ENCODE results near the gene NUDT7.

The NUDT7 gene

DNA sequence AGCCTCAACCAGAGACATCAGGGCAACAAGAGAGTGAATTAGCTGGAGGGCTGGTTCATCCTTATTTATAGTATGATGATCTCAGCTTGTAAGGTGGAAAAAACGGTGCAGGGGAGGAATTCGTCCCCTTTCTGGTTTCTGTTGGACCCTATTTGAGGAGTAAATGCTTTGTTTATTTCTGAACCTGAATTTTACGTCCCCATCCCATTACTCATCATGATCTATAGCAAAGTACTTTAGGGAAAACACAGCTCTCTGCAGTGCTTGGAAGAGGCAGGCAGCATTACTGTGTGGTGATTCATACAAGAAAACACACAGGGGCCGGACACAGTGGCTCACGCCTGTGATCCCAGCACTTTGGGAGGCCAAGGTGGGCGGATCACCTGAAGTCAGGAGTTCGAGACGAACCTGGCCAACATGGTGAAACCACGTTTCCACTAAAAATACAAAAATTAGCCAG is 58.1 kb downstream of the NUDT7 start:
- no peak for TF ChIP-seq ZNF274 (IDR thresholded peaks at IDR 0.05; ENCODE audit: low read depth, low read length)
- H3K4me3 ChIP-seq (ENCODE audit: low read length), result no peak overlapping the region

GRCh38 chr16:77781091-77781490 is 58.8 kb downstream of the NUDT7 start:
- no peak overlapping the region for H3K4me3 ChIP-seq (ENCODE audit: low read length)
- TF ChIP-seq ZNF274 (IDR thresholded peaks at IDR 0.05; ENCODE audit: low read depth, low read length), result no peak

DNA sequence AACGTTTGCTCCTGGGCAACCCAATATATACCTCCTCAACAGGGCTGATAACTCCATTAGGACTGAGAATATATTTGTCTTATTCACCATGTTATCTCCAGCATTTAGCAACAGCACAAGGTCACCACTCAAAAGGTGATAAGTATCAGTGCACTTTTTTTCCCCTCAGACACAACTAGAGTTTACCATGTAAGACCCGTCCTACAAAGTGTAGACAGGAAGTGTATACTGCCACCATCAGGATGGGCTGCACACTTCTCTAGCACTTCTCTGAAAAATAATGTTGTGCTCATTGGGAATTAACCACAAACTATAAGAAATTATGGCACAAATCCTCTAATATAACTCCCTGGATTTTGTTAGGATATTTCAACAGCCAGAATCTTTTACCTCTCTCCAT is 60.4 kb downstream of the NUDT7 start:
- no peak for TF ChIP-seq ZNF274 (IDR thresholded peaks at IDR 0.05; ENCODE audit: low read depth, low read length)
- no peak overlapping the region for H3K4me3 ChIP-seq (ENCODE audit: low read length)

GRCh38 chr16:77784441-77785372 is 62.4 kb downstream of the NUDT7 start:
- no peak for TF ChIP-seq ZNF274 (IDR thresholded peaks at IDR 0.05; ENCODE audit: low read depth, low read length)
- no peak overlapping the region for H3K4me3 ChIP-seq (ENCODE audit: low read length)

DNA sequence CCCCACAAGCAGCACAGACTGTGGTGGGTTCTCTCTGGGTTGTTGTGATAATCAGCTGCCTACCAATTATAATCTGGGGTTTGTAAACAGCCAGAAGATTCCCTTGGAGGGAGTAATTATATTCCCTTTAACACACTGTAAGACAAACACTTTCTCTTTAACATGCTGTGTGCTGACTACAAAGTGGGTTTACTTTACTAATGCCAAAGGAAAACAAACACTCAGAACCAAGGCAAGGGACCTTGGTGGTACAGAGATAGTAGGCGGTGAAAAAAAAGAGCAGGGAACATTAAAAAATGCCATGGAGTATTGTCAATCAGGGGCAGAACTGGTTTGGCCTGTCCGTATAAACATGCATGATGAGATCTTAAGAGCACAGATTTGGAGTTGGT is 63.1 kb downstream of the NUDT7 start:
- no peak for TF ChIP-seq ZNF274 (IDR thresholded peaks at IDR 0.05; ENCODE audit: low read depth, low read length)

DNA sequence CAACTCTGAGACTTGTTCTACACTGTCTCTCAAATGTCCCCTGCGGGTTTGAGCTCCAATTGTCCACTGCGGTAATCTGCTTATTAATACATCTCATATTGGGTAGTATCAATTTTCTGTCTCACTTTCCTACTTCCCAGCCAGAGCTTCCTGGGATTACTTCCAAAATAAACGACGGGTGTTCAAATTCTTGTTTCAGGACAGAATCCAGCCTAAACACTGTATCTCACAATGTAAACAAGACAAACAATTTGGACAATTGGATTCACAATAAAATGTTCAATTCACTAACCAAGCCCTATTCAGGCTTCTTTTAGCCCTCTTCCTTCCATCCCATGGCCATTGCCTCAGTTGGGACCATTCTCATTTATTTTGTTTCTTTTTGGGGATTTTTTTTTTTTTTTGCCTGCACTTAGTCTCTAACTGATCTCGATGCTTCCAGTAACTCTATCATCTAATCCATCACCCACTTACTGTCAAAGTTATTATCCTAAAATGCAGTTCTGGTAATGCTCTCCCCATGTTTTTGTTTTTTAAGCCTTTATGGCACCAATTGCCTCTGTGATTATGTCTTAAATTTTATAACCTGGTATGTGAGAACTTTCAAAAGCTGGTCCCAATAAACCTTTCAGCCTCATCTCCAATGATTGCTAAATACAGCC is 64.0 kb downstream of the NUDT7 start:
- TF ChIP-seq ZNF274 (IDR thresholded peaks at IDR 0.05; ENCODE audit: low read depth, low read length), result no peak
- H3K4me3 ChIP-seq (ENCODE audit: low read length), result no peak overlapping the region

More for the DNA sequence above, 63.1 kb downstream of the NUDT7 start:
- no peak overlapping the region for H3K4me3 ChIP-seq (ENCODE audit: low read length)

- no peak for TF ChIP-seq ZNF274 (IDR thresholded peaks at IDR 0.05; ENCODE audit: low read depth, low read length)
- H3K4me3 ChIP-seq (ENCODE audit: low read length), result no peak overlapping the region
These were observed 65.1 kb downstream of the NUDT7 start for GRCh38 chr16:77787452-77787851.

GRCh38 chr16:77788181-77789084 is 66.1 kb downstream of the NUDT7 start, which contains the start of gene VAT1L:
Gene VAT1L (plus strand): TSS chr16:77788564. CDS start chr16:77788683, 119 bp downstream.
- H3K4me3 ChIP-seq (ENCODE audit: low read length), result no peak within 1 kb of the TSS; the same call in 1 of the 2 replicates
- TF ChIP-seq ZNF274 (IDR thresholded peaks at IDR 0.05; ENCODE audit: low read depth, low read length), result no peak

DNA sequence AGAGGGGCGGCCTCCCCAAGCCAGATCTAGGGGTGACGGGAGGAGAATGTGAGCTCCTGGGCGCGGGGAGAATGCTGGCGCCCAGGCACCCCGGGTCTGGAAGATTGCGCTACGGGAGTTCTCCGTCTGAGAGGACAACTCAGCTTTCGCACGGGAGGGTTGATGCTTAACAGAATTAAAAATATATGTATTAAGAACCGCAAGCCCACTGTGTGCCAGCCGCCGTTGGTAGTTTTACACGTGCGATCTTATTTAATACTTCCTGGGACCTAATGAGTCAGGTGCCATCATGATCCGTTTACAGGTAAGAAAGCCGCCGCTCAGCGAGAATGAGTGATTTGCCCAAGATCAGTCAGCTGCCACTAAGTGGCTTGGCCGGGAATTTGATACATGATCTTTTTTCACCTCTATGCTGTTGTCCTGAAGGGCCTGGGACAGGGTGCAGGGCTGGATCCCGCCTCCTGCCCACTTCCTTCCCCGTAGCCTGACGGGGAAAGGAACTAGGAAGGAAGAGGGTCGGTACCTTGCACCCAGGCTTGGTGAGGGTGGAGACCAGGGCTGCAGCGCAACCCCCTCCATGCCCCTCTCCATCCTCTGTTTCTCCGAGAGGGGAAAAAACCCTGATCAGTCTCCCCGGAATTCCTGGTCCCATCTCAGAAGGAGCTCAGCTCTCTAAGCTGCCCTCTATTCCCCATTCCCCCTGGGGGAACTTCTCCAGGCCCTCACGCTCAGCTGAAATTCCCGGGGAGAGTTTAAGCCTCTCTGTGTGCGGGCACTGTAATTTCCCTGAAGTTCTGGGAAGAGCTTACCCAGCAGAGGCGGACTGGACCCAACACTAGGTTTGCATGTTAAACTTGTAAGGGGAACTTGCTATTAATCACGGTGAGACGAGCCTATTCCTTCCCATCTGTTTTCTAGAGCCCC is 67.0 kb downstream of the NUDT7 start:
- H3K4me3 ChIP-seq (ENCODE audit: low read length), result no peak overlapping the region
- TF ChIP-seq ZNF274 (IDR thresholded peaks at IDR 0.05; ENCODE audit: low read depth, low read length), result no peak

- TF ChIP-seq ZNF274 (IDR thresholded peaks at IDR 0.05; ENCODE audit: low read depth, low read length), result no peak
- H3K4me3 ChIP-seq (ENCODE audit: low read length), result no peak overlapping the region
These were observed 67.7 kb downstream of the NUDT7 start for GRCh38 chr16:77790009-77790372.

DNA sequence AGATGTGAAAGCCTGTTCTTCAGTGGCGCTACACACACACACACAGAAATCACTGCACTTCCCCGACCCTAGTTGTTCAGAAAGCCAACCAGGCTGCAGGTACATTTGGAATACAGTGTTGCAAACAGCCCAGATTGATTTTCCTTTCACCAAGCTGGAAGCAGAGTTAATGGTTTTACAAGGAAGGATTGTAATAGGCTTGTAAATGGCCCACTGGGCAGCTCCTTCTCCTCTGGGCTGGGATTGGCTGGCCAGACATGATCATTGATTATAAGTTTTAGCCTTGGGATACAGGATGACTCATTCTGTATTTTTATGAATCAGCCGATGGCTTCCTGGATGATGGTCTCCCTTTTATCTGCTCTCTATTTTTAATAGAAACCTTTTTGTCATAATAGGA is 68.6 kb downstream of the NUDT7 start:
- TF ChIP-seq ZNF274 (IDR thresholded peaks at IDR 0.05; ENCODE audit: low read depth, low read length), result no peak
- no peak overlapping the region for H3K4me3 ChIP-seq (ENCODE audit: low read length)
